ENCODE measurements around the gene EMP1.

EMP1 gene

DNA sequence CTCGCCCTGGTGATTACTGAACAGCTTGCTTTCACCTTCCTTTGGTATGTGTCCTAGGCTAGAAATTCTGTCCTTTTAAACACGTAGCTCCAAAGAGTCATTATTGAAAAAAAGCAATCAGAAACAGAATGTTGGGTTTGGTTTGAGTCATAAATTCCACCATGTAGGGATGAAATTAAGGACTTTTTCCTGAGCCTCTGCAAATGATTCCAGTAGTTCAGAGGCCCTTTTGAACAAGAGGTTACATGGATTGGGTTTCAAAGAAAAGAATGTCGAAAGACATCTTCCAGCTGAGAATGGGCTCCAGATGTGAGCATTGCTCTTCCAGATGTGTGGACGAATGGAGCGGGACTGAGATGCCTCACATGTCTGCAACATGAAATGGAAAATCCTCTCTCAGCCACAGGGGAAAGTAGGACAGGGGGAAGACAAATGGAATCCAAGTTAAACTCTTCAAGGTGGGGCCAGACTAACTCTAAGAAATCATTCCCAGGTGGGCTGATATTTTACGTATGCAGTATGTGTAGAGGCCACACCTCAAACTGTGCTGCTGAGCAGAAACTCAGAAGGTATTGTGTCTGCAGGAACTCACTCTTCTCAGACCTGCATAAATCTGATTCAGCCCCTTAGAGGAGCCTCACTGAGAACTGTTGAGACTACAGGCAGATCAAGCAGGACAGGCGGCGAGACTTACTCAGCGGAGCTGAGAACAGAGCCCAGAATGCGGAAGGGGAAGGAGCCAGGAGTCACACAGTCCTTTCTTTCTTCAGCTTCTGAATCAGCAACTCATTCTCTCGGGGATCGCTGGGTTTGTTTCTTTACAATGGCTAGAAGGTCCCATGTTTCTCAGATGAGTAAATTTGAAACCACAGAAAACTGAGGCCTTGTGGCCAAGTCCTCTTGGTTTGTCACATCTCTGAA lies 23.3 kb upstream of the EMP1 start:
- DNase-seq (ENCODE audit: low read depth), result no peak

DNA sequence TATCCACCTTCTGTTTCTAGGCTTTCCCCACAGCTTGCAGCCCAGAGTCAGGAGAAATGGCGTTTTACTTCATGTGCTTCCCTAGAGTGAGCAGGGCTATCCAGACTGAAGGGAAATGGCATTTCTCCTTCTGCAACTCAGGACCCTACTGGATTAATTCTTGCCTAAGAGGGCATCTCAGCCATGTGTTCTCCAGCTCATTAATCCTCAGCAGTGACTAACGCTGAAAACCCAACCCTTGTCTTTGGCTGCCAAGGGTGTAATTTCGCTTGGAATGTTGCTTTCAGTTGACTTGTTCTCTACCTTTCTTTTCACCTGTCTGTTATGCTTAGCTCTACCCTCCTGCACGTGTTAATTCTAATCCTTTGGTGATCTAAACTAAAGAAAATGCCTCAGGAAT lies 21.0 kb upstream of the EMP1 start:
- no peak for DNase-seq (ENCODE audit: low read depth)

DNA sequence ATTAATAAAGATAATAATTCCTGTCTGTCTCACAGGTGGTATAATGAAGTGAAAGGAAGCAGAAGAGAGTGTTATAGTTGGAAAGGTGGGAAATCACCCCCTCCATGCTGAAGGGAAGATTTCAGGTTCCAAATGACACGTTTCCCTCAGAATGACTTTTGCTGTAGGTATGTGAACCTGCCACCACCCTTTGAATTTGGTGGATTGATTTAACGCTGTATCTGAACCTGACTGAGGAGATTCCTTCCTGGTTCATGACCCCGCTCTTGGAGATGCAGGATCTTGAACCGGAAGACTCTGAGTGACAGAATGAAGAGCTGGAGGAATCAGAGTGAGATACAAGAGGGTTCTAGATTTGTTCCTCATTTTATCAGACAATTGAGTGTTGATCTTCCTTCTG lies 20.3 kb upstream of the EMP1 start:
- DNase-seq (ENCODE audit: low read depth), result no peak

DNA sequence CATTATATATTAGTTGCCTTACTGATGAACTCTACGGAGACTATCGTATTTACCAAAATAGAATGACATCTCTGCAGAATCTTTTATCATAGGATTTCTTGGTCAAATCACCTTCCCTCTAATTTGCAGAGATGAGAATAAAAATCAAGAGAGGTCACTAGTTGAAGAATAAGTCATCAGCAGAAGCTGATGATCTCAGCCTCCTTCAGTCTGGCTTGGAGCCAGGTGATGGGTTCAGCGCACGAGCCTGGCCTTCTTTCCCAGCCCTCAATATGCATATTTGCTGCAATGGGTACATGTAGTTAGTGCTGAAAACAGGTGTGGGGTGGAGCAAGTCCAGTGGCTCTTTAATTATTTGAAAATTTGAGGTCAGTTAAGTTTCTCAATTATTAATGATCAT lies 19.2 kb upstream of the EMP1 start:
- no peak for DNase-seq (ENCODE audit: low read depth)

DNA sequence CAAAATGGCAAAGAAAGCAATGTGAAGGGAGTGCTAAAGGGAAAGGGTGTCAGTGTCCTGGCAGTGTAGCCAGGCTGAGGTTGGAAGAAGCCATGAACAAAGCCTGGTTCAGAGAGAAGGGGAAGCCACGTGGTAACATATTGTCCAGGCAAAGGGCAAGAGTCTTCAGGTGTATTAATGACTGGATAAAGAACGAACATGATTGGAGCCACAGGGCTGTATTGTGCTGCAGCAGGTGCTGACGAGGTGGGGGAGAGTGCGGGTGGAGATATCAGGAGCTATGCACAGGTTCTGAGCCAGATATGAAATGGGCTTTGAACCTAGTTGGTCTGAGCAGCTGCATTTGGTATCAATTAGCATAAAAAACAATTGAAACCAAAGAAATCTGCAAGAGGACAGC lies 18.6 kb upstream of the EMP1 start:
- DNase-seq (ENCODE audit: low read depth), result no peak

DNA sequence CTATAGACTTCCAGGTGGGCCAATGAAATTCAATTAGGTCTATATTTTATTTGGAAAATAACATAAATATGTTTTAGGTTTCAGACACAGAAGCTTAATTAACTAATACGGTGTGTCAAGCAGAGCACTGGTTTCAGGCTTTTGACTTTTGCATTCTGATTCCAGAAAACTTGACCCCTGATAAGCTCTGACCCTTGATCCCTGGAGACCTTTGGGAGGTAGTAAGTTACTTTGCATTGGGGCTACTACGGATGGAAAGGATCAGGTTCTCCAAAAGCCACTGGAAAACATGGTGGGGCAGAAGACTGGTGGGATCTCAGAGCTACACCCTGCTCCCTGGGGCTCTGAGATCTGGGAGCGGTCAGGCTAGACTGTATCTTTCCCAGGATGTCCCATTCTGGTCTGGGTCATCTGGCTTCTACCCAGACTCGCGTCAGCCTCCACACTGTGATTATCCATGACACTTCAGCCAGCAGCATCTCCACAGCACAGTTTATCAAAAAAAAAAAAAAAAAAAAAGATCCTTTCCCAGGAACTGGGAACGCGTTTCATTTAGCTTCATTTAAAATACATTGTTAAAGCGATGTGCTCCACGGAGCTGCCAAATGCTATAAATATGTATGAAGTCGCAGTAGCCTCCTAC lies 17.8 kb upstream of the EMP1 start:
- no peak for DNase-seq (ENCODE audit: low read depth)

DNA sequence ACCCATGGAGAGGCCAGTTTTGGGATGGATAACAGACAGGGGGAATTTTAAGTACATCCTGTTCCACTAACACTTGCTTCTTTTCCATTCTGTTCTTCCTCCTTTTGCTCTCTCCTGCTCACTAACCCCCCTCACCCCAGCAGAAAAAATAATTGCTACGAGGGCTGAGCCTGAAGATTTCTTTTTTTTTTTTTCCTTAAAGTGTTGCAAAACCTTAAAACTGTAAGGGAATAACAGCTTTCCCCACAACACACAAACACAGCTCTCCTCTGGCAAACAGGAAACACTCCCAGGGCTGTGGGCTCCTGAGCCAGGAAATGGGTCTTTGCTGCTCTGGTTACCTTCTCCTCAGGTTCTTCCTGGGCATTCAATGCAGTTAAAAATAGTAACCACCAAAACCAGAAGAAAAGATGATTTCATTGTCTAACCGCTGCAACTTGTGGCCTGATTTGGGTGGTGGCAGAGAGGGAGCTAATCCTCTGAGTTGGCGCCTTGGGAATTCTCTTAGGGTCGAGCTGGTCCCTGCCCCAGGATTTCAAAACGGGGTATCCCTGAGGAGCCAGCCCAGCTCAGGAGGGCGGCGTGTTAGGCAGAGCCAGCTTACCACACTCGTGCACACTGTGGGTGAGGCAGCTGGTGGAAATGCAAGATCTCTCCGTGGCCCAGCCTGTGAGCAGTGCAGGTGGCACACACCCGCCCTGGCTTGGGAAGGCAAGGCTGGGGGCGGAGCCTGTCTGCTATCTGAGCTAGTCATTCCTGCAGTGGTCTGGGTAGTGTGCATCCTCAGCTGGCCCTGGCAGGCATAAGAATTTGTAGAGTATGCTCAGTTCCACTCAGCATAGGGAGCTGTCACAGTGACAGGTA lies 17.1 kb upstream of the EMP1 start:
- DNase-seq (ENCODE audit: low read depth), result peak; percentile 17

DNA sequence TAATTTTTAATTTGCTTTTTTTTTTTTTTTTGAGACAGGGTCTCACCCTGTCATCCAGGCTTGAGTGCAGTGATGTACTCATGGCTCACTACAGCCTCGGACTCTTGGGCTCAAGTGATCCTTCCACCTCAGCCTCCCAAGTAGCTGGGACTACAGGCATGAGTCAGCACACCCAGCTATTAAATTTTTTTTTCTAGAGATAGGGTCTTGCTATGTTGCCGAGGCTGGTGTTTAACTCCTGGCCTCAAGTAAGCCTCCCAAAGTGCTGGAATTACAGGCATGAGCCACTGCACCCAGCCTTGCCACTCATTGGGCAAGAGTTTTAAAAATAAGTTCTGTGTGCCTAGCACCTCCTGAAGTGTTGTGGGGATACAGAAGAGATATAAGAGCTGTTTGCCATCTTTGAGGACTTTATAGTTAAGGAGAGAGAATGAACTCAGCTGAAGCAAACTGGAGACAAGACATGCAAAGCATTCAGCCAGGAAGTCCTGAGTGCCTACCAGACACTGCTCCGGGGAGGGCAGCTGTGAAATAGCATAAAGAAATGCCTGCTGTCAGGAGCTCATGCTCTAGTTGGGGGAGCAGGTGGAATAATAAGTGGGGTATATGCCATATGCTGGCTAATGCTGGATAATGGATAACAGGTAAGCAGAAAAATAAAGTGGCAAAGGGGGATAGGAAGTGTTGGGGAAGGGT lies 15.0 kb upstream of the EMP1 start:
- DNase-seq (ENCODE audit: low read depth), result no peak

DNA sequence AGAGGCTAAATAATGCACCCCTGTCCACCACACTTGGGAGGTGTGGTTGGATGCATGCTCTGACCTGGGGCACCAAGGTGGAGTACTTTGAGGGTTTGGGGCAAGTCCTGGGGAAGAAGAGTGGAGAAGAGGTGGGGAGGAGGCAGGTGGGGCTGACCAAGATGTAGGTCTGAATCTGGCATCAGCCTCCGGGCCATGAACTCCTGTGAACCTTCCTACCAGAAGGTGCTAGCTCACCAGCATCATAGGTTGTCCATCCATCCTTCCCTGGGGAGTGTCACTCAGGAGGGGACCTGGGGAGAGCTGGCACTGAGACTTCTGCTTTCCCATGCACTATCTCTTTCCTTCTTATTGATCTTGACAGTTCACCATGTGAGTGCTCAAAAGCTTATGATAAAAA lies 13.6 kb upstream of the EMP1 start:
- no peak for DNase-seq (ENCODE audit: low read depth)

DNA sequence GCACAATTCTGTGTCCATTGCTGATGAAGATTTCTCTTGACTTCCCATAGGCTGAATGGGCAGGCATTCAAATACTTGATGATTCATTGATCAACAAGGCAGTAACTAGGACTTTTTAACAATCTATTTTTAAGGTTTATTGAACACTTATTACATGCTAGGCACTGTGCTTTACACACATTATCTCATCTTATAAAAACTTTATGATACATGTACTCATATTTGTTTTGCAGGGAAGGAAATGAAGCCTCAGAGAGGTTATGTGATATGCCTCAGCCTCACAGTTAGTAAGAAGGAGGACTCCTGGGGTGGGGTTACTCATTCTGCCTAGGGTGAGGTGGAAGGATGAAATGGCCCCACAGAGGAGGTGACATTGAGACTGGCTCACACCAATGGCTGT lies 12.9 kb upstream of the EMP1 start:
- no peak for DNase-seq (ENCODE audit: low read depth)

DNA sequence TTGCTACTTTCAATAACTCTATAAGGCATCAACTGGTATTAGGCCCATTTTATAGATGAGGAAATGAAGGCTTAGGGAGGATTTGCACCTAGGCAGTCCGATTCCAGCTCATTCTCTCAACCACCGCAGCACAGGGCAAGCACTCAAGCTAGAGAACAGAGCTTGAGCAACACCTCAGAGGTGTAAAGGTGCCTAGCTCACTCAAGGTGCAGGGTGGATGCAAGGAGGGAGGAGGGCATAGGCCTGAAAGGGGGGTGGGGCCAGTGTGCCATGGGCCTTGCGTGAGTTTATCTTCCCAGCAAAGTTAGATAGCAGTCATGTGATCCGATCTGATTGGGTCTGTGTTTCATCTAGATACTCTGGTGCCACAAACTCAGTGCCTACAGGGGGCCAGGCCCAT lies 10.2 kb upstream of the EMP1 start:
- DNase-seq (ENCODE audit: low read depth), result no peak

DNA sequence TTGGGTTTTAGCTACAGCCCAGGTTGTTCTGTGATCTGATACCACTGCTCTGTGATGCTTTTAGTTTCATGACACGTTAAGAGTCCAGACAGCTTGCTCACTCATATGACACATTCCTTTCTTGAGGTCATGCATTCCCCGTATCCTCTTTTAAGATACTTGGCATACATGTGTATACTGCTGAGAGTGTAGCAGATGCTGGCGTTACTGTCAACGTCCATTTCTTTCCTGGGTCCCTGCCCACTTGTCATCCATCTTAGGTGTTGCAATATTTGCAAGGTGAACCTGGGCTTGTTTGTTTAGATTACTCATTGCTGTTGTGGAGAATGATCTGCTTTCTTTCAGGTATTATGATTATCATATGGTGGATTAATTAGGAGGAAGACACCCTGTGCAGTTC lies 9.1 kb upstream of the EMP1 start:
- DNase-seq (ENCODE audit: low read depth), result no peak

DNA sequence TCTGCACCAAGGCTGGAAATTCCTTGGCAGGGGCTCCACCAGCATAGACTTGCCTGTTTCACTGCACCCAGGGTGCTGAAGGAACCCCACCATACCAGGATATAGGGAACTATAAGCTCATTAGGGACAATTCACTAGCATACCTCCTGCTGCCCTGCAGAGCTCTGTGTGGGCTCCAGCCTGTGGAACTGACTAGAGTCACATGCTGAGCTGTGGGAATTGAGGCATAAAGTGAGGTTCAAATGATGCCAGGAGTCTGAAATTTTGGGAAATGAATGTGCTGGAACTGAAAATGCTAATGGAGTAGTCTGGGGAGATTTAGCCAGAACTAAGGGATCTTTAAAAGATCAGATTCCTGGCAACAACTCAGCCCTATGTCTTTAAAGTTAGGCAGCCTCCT lies 7.3 kb upstream of the EMP1 start:
- no peak for DNase-seq (ENCODE audit: low read depth)

DNA sequence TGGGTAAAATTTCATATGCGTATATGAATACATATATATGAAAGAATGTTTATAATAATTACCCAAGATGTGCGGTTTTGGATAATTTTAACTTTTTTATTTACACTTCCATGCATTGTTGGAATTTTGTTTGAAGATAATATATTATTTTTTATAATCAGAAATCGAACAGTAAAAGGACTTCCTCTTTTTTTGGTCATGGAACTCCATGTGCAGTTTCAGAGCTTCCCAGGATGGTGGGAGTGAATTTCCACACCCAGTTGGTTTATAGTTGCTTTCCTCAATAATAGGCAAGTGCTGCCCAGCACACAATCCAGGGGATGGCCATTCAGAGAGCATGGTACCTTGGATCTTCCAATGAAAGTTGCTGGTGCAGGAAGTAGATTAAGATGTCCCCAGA lies 6.3 kb upstream of the EMP1 start:
- no peak for DNase-seq (ENCODE audit: low read depth)

DNA sequence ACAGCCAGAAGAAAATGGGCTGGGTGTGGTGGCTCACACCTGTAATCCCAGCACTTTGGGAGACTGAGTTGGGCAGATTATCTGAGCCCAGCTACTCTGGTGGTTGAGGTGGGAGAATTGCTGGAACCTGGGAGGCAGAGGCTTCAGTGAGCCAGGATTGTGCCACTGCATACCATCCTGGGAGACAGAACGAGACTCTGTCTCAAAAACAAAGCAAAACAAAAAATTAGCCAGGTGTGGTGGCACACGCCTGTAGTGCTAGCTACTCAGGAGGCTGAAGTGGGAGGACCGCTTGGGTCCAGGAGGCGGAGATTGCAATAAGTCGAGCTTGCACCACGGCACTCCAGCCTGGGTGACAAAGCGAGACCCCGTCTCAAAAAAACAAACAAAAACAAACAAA lies 3.8 kb upstream of the EMP1 start:
- no peak for DNase-seq (ENCODE audit: low read depth)

DNA sequence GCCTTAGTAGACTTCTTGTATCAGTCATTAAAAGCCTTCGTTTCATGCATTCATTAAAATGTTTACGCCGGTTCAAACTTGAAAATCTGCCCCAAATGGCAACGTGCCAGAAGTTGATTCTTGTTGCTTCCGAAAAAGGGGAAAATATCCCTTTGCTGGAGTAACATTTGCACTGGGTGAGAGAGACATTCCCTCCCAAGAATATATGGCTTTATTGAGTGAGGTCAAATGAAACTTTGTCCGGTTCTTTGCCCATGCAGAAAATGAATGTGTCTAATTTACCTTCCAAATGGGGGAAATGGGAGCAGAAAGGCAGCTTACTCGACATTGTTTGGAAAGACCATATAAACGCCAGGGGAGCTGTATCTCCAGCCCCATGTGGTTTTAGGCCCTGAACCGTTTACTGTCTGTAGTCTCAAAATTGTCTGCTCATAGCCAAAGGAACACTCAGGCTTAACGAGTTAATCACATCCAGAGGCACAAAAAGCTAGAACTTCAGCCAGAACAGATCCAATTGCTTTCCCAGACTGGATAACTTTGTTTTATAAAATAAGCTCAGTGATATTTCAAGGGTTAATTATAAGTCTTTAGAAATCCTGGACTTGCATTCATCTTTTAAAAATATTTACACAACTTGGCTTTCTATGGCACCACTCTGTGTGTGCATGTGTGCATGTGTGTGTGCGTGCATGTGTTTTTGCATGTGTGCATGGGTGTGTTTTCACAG lies 2.9 kb upstream of the EMP1 start:
- no peak for DNase-seq (ENCODE audit: low read depth)

DNA sequence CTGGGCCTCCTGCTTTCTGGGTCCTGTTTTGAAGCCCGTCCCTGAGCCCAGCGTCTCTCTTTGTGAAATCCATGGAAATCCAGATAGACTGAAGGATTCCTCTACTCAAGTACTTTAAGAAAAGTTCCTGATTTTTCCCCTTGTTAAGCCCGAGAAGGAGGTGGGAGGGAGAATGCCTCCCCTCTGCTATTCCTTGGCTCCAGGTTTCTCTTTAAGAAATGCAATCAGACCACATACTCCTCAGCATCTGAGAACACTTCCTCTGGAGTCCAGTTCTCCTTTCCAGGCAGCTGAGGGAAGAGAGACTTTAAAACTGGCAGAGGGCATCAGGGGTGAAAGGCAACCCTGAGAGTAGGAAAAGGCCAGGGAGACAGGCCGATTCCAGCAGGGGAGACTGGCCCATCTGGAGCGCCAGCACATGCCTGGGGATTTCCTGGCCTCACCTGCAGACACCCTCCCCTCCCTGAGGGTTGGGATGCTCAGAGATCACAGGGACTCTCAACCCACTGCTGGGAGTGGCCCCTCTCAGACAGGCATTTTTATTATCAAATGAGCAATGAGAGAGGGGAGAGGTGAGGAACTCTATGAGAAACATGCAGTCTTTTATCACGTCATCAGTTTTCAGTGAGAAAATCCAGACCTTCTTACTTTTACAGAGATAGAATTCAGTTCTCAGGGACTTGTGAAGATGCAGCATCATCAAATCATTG lies 2.0 kb upstream of the EMP1 start:
- DNase-seq (ENCODE audit: low read depth), result no peak

DNA sequence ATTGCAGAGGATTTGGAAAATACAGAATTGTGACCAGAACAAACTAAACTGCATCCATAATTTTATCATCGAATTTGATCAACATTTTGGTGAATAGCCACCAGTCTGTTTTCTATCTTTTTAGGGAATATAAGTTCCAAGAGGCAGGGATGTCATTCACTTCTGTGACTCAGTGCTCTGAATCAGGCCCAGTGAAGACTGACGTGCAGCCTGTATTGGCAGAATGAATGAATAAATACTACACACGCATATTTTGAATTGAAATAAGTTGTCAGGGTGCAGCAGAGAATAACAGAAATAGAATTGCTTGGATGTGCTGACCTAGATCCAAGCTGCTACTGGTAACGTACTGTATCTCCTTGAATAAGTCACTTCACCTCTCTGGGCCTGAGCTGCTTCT lies 1.3 kb upstream of the EMP1 start:
- DNase-seq (ENCODE audit: low read depth), result no peak

DNA sequence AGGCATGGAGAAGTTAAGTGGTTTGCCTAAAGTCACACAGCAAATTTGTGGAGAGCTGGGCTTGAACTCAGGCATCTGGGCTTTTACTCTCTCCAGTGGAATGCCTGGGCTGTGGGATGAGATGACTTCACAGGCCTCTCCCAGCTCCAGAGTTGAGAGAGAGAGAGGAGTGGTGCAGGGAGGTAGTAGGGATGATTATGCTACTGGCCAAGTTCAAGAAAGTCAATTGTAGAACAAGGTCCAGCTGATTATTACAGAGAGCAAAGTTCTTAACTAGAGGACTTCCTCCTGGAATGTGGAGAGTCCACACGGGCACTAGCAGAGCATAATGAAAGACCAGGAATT lies 769 bp upstream of the EMP1 start:
- no peak for DNase-seq (ENCODE audit: low read depth)

DNA sequence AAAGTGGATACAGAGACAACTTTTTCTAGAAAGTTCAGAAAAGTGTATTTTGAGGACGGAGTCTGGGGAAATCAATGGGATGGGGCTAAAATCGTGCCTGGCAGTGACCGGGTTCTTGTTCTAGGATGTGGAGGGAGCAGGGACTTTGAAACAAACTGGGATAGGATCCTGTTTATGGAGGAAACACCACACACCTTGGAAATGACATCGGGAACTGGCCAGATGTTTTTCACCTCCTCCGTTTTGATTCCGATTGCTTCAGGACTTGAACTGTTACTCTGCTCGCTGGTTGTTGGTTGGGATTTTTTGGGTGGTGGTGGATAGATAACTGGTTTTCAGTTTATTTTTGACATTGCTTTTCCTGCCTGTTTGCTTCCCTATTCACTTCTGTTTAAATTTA lies 506 bp downstream of the EMP1 start:
- DNase-seq (ENCODE audit: low read depth), result no peak

DNA sequence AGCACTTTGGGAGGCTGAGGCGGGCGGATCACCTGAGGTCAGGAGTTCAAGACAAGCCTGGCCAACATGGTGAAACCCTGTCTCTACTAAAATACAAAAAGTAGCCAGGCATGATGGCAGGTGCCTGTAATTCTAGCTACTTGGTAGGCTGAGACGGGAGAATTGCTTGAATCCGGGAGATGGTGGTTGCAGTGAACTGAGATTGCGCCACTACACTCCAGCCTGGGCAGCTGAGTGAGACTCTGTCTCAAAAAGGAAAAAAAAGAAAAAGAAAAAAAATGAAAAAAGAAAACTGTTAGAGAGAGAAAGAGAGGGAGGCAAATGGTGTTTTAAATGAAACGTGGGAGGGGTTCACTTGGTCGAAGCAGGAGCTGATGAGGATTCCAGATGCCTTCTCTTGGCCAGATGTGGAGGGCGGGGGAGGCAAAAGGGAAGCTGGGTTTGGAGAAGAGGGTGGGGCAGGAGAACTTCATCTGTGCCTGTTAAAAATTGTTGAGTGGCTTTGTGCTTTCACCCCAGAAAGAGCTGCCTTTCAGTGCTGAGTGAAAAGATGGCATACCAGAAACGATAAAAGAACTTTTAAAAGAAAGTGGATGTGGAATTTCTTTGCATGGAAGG lies 1.1 kb downstream of the EMP1 start:
- no peak for DNase-seq (ENCODE audit: low read depth)

All from activated gamma-delta T cell treated with anti-CD3 and anti-CD28 coated beads, Interleukin-2, amount 50 U/mL, for 16 hours (primary cell).